T-helper 17 cell (primary cell): ENCODE results near the gene ZNF25. TPM values are rescaled to one million over a fixed set of nuclear protein-coding genes. Genes with fewer than 3 reads are reported as not detected.
"Not testable (repeated sequence)": the region's sequence is repeated elsewhere in the genome, so short reads cannot be mapped to it uniquely, and the experiment has no call there.

ENCODE experiments used
- ATAC-seq: fragments of 150-1000 bp; cut with Tn5 transposase; 2 replicates; pipeline ENCODE4 v1.10.0; 2021; ENCODE audit warnings: mild to moderate bottlenecking, moderate library complexity
- DNase-seq, 3 donors: peaks; one replicate each; pipeline versions ENCODE4 v3.0.0 to v3.0.0-alpha.2; 2020 to 2021
- H3K9me3 ChIP-seq: one replicate; pipeline ENCODE4 v1.7.0; 2013; ENCODE audit warnings: low read length, mild to moderate bottlenecking; ENCODE audit not compliant: control insufficient read depth, poor library complexity, severe bottlenecking
- H3K27ac Mint-ChIP-seq: one replicate; pipeline ENCODE4 v1.8.0; 2022; ENCODE audit warnings: mild to moderate bottlenecking, moderate library complexity, mixed read lengths
- H3K27me3 Mint-ChIP-seq: one replicate; pipeline ENCODE4 v1.8.0; 2022; ENCODE audit warnings: mixed read lengths
- H3K36me3 Mint-ChIP-seq: one replicate; pipeline ENCODE4 v1.8.0; 2022; ENCODE audit warnings: low read depth, mixed read lengths
- H3K4me1 Mint-ChIP-seq: one replicate; pipeline ENCODE4 v1.8.0; 2022; ENCODE audit warnings: mild to moderate bottlenecking, mixed read lengths
- H3K4me3 Mint-ChIP-seq: one replicate; pipeline ENCODE4 v1.8.0; 2022; ENCODE audit warnings: mild to moderate bottlenecking, moderate library complexity, mixed read lengths
- total RNA-seq, 4 donors: library from RNA in 2 of 4; stranded (reverse) in 2 of 4; gene quantifications; one replicate each; pipeline ENCODE4 v1.2.3 and lab custom pipeline; 2022 to 2026

Gene ZNF25
- total RNA-seq, 2 donors from 2014 or later, result 5.8 to 8.3 TPM

- H3K36me3 Mint-ChIP-seq, result no peaks in the 10 kb centered on the region
- ATAC-seq (no peak), DNase-seq (no peak)
- peak overlapping the region; percentile 94 for H3K27ac Mint-ChIP-seq
- no peaks in the 10 kb centered on the region for H3K9me3 ChIP-seq
- H3K4me3 Mint-ChIP-seq, result peak overlapping the region; percentile 93
- H3K4me1 Mint-ChIP-seq, result peaks cover 26% of the 10 kb centered on the region
- no peaks in the 10 kb centered on the region for H3K27me3 Mint-ChIP-seq
These were observed 395 bp upstream of the ZNF25 start for GRCh38 chr10:37976880-37977203.

- H3K4me1 Mint-ChIP-seq, result peaks cover 29% of the 10 kb centered on the region
- H3K4me3 Mint-ChIP-seq, result peak overlapping the region; percentile 93
- no peak for DNase-seq
- H3K27me3 Mint-ChIP-seq, result no peaks in the 10 kb centered on the region
- H3K36me3 Mint-ChIP-seq, result peaks cover 3% of the 10 kb centered on the region
- ATAC-seq, result no peak
- H3K9me3 ChIP-seq, result no peaks in the 10 kb centered on the region
- peak overlapping the region; percentile 94 for H3K27ac Mint-ChIP-seq
These were observed 951 bp downstream of the ZNF25 start for GRCh38 chr10:37975401-37975991.

GRCh38 chr10:37972396-37972795 lies 4.1 kb downstream of the ZNF25 start:
- no peak overlapping the region for H3K4me3 Mint-ChIP-seq
- DNase-seq (no peak), ATAC-seq (no peak)
- H3K27me3 Mint-ChIP-seq, result no peaks in the 10 kb centered on the region
- H3K4me1 Mint-ChIP-seq, result peaks cover 33% of the 10 kb centered on the region
- H3K27ac Mint-ChIP-seq, result no peak overlapping the region
- H3K9me3 ChIP-seq, result no peaks in the 10 kb centered on the region
- H3K36me3 Mint-ChIP-seq, result peaks cover 6% of the 10 kb centered on the region

- H3K27ac Mint-ChIP-seq, result no peak overlapping the region
- ATAC-seq, result no peak
- no peaks in the 10 kb centered on the region for H3K27me3 Mint-ChIP-seq
- DNase-seq, result no peak
- no peaks in the 10 kb centered on the region for H3K9me3 ChIP-seq
- no peaks in the 10 kb centered on the region for H3K4me1 Mint-ChIP-seq
- no peak overlapping the region for H3K4me3 Mint-ChIP-seq
- H3K36me3 Mint-ChIP-seq, result peaks cover 8% of the 10 kb centered on the region
These were observed 11.4 kb downstream of the ZNF25 start for GRCh38 chr10:37965006-37965405.

- DNase-seq (no peak), ATAC-seq (no peak)
- peaks cover 19% of the 10 kb centered on the region for H3K36me3 Mint-ChIP-seq
- no peak overlapping the region for H3K4me3 Mint-ChIP-seq
- no peaks in the 10 kb centered on the region for H3K9me3 ChIP-seq
- H3K4me1 Mint-ChIP-seq, result no peaks in the 10 kb centered on the region
- no peaks in the 10 kb centered on the region for H3K27me3 Mint-ChIP-seq
- no peak overlapping the region for H3K27ac Mint-ChIP-seq
These were observed 15.8 kb downstream of the ZNF25 start for GRCh38 chr10:37960591-37961137.

- H3K4me1 Mint-ChIP-seq, result no peaks in the 10 kb centered on the region
These were observed 18.6 kb downstream of the ZNF25 start for GRCh38 chr10:37957841-37958240.

GRCh38 chr10:37952926-37953325 lies 23.5 kb downstream of the ZNF25 start:
- H3K36me3 Mint-ChIP-seq, result peaks cover 22% of the 10 kb centered on the region
- H3K27ac Mint-ChIP-seq, result no peak overlapping the region
- DNase-seq (no peak), ATAC-seq (no peak)
- H3K4me1 Mint-ChIP-seq, result no peaks in the 10 kb centered on the region
- H3K4me3 Mint-ChIP-seq, result no peak overlapping the region
- H3K9me3 ChIP-seq, result peaks cover 14% of the 10 kb centered on the region
- no peaks in the 10 kb centered on the region for H3K27me3 Mint-ChIP-seq

More at GRCh38 chr10:37957841-37958240, 18.6 kb downstream of the ZNF25 start:
- DNase-seq (no peak), ATAC-seq (no peak)
- Mint-ChIP-seq H3K4me3 (no peak overlapping the region), H3K36me3 (peaks cover 22% of the 10 kb centered on the region), H3K27me3 (no peaks in the 10 kb centered on the region), H3K27ac (no peak overlapping the region)
- peaks cover 9% of the 10 kb centered on the region for H3K9me3 ChIP-seq

GRCh38 chr10:37952043-37952755 lies 24.2 kb downstream of the ZNF25 start:
- no peak overlapping the region for H3K27ac Mint-ChIP-seq
- ATAC-seq (no peak), DNase-seq (no peak)
- no peaks in the 10 kb centered on the region for H3K4me1 Mint-ChIP-seq
- no peak overlapping the region for H3K4me3 Mint-ChIP-seq
- peaks cover 14% of the 10 kb centered on the region for H3K9me3 ChIP-seq
- H3K27me3 Mint-ChIP-seq, result no peaks in the 10 kb centered on the region
- H3K36me3 Mint-ChIP-seq, result peaks cover 19% of the 10 kb centered on the region

GRCh38 chr10:37948210-37948609 lies 28.2 kb downstream of the ZNF25 start:
- Mint-ChIP-seq H3K27me3 (no peaks in the 10 kb centered on the region), H3K36me3 (peaks cover 3% of the 10 kb centered on the region), H3K4me1 (peaks cover 3% of the 10 kb centered on the region), H3K27ac (no peak overlapping the region), H3K4me3 (no peak overlapping the region)
- ATAC-seq (no peak), DNase-seq (no peak)
- peaks cover 8% of the 10 kb centered on the region for H3K9me3 ChIP-seq

GRCh38 chr10:37947526-37947925 lies 28.9 kb downstream of the ZNF25 start:
- Mint-ChIP-seq H3K36me3 (no peaks in the 10 kb centered on the region), H3K27ac (no peak overlapping the region), H3K4me1 (peaks cover 3% of the 10 kb centered on the region), H3K27me3 (no peaks in the 10 kb centered on the region), H3K4me3 (no peak overlapping the region)
- DNase-seq (no peak), ATAC-seq (no peak)
- peaks cover 3% of the 10 kb centered on the region for H3K9me3 ChIP-seq

GRCh38 chr10:37937864-37938263 lies 38.6 kb downstream of the ZNF25 start:
- no peak overlapping the region for H3K4me3 Mint-ChIP-seq
- H3K36me3 Mint-ChIP-seq, result peaks cover 2% of the 10 kb centered on the region
- H3K9me3 ChIP-seq, result no peaks in the 10 kb centered on the region
- no peak for DNase-seq
- no peak overlapping the region for H3K27ac Mint-ChIP-seq
- ATAC-seq, result no peak
- no peaks in the 10 kb centered on the region for H3K27me3 Mint-ChIP-seq
- no peaks in the 10 kb centered on the region for H3K4me1 Mint-ChIP-seq

- DNase-seq, result no peak
- H3K9me3 ChIP-seq, result no peaks in the 10 kb centered on the region
- Mint-ChIP-seq H3K27me3 (no peaks in the 10 kb centered on the region), H3K4me3 (no peak overlapping the region), H3K27ac (no peak overlapping the region), H3K36me3 (no peaks in the 10 kb centered on the region), H3K4me1 (no peaks in the 10 kb centered on the region)
- ATAC-seq, result no peak
These were observed 41.7 kb downstream of the ZNF25 start for GRCh38 chr10:37934791-37935190.

- ATAC-seq, result no peak
- Mint-ChIP-seq H3K27ac (no peak overlapping the region), H3K36me3 (no peaks in the 10 kb centered on the region), H3K4me1 (no peaks in the 10 kb centered on the region), H3K27me3 (no peaks in the 10 kb centered on the region), H3K4me3 (no peak overlapping the region)
- H3K9me3 ChIP-seq, result no peaks in the 10 kb centered on the region
- DNase-seq, result no peak
These were observed 46.0 kb downstream of the ZNF25 start for GRCh38 chr10:37930423-37930822.

- H3K9me3 ChIP-seq, H3K36me3 Mint-ChIP-seq, H3K27ac Mint-ChIP-seq, ATAC-seq, DNase-seq, H3K4me1 Mint-ChIP-seq, H3K4me3 Mint-ChIP-seq, H3K27me3 Mint-ChIP-seq: not testable (repeated sequence)
These were observed 68.3 kb downstream of the ZNF25 start for GRCh38 chr10:37908165-37908564.
